HG02943 (cell line): ENCODE results near the gene RABL6.

Experiments used
- ATAC-seq: cut with Tn5 transposase; IDR thresholded peaks from one replicate; pipeline ENCODE4 v1.9.1; 2021; ENCODE audit warnings: mild to moderate bottlenecking, low read depth, moderate library complexity; ENCODE audit not compliant: unreplicated experiment

Gene RABL6

GRCh38 chr9:136844761-136845464 lies 37.2 kb downstream of the RABL6 start:
- no peak for ATAC-seq

- ATAC-seq: no peak
These were observed 37.9 kb downstream of the RABL6 start for GRCh38 chr9:136845465-136846260.

- no peak for ATAC-seq
These were observed 38.8 kb downstream of the RABL6 start for GRCh38 chr9:136846376-136847087.

- ATAC-seq: no peak
These were observed 39.5 kb downstream of the RABL6 start for GRCh38 chr9:136847088-136847825.

- ATAC-seq: no peak
These were observed 40.2 kb downstream of the RABL6 start for GRCh38 chr9:136847826-136848392.

- no peak for ATAC-seq
These were observed 40.8 kb downstream of the RABL6 start for GRCh38 chr9:136848393-136849037.

GRCh38 chr9:136849038-136849959 lies 41.6 kb downstream of the RABL6 start, which contains the start of gene PHPT1:
Gene PHPT1 (plus strand): TSS chr9:136849409. CDS start chr9:136849431, 22 bp downstream.
- peak; percentile 82 for ATAC-seq

- no peak for ATAC-seq
These were observed 42.5 kb downstream of the RABL6 start for GRCh38 chr9:136849960-136850865.

- no peak for ATAC-seq
These were observed 43.4 kb downstream of the RABL6 start for GRCh38 chr9:136850866-136851775.

GRCh38 chr9:136851941-136852663 lies 44.4 kb downstream of the RABL6 start, which contains the start of gene MAMDC4:
Gene MAMDC4 (plus strand): TSS chr9:136852346. CDS start chr9:136852417, 71 bp downstream.
- ATAC-seq: no peak

GRCh38 chr9:136852664-136853595 lies 45.2 kb downstream of the RABL6 start:
- no peak for ATAC-seq

- no peak for ATAC-seq
These were observed 45.9 kb downstream of the RABL6 start for GRCh38 chr9:136853596-136854112.

- ATAC-seq: no peak
These were observed 46.5 kb downstream of the RABL6 start for GRCh38 chr9:136854113-136854841.
